ENCODE data around the gene EYA2. TPM values are rescaled to one million over a fixed set of nuclear protein-coding genes. Genes with fewer than 3 reads are reported as not detected.
"Not testable (repeated sequence)": the region's sequence is repeated elsewhere in the genome, so short reads cannot be mapped to it uniquely, and the experiment has no call there.

The EYA2 gene
- total RNA-seq, 1 experiment from 2014 or later = 0.74 TPM

DNA sequence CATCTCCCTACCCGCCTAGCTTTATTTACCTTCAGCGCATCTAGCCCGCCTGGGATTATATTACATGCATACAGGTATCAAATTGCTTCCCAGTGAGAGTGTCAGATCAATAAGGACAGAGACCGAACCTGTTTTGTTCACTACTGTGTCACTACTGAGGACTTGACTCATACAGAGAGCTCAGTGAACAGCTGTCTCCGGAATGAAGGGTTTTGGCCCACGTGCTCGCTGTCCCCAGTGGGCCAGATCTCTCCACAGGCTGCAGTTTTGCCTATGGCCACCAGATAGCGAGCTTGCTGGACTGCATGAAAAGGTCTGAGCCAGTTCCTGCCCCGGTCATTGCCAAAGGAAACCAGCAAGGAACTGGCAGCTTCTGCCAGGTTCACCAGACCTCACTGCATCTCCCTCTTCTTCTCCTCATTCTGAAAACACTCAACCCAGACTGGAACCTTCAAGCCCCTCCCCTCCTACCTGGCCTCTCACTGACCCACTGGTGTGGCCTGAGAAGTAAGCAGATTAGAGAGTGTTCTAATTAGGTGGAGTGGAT is 311.0 kb downstream of the EYA2 start:
- H3K23me2 ChIP-seq (ENCODE audit: insufficient read length, low read depth, low read length, poor library complexity, severe bottlenecking) = no peaks in the 10 kb centered on the region
- peaks cover 1% of the 10 kb centered on the region; the same call in 1 of the 2 replicates for H3K27me3 Mint-ChIP-seq (ENCODE audit: low read depth)
- H3K4me1 ChIP-seq (ENCODE audit: insufficient read depth, low read length) = no peaks in the 10 kb centered on the region
- no peaks in the 10 kb centered on the region for H3K79me2 ChIP-seq (ENCODE audit: insufficient read depth, low read length)
- H3T11ph ChIP-seq (ENCODE audit: low read length) = no peak overlapping the region
- no peak overlapping the region for H3K9ac ChIP-seq (ENCODE audit: extremely low read depth, insufficient read length, low read length)
- H3K27ac Mint-ChIP-seq = peak overlapping the region; percentile 1 to 87 (median 73); a peak in 4 of 7 replicates
- H4K8ac ChIP-seq (replicated peaks; ENCODE audit: insufficient read length, low read depth, low read length) = no peak overlapping the region
- no peak overlapping the region for H2BK20ac ChIP-seq (ENCODE audit: low read depth, low read length, poor library complexity, severe bottlenecking)
- no peak overlapping the region for H2BK15ac ChIP-seq (ENCODE audit: low read depth, low read length)
- no peak overlapping the region for H3K18ac ChIP-seq (ENCODE audit: insufficient read length, low read depth, low read length)
- TF ChIP-seq, protein P1, sequence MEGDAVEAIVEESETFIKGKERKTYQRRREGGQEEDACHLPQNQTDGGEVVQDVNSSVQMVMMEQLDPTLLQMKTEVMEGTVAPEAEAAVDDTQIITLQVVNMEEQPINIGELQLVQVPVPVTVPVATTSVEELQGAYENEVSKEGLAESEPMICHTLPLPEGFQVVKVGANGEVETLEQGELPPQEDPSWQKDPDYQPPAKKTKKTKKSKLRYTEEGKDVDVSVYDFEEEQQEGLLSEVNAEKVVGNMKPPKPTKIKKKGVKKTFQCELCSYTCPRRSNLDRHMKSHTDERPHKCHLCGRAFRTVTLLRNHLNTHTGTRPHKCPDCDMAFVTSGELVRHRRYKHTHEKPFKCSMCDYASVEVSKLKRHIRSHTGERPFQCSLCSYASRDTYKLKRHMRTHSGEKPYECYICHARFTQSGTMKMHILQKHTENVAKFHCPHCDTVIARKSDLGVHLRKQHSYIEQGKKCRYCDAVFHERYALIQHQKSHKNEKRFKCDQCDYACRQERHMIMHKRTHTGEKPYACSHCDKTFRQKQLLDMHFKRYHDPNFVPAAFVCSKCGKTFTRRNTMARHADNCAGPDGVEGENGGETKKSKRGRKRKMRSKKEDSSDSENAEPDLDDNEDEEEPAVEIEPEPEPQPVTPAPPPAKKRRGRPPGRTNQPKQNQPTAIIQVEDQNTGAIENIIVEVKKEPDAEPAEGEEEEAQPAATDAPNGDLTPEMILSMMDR (conservative IDR thresholded peaks at IDR 0.05) = peak; percentile 66
- no peak overlapping the region for H3K4me3 Mint-ChIP-seq
- H3K36me3 Mint-ChIP-seq (ENCODE audit: insufficient read depth in 1 of 3, low read depth in 3 of 3) = peaks cover 0 to 29% (median 9%) of the 10 kb centered on the region in 3 experiments; a peak in 5 of 7 replicates
- H3K4ac ChIP-seq (ENCODE audit: low read depth, low read length) = no peak overlapping the region
- no peaks in the 10 kb centered on the region for H4K20me1 ChIP-seq (ENCODE audit: control insufficient read depth, insufficient read depth, insufficient read length)
- peaks cover 25 to 27% of the 10 kb centered on the region in 2 experiments for H3K4me1 Mint-ChIP-seq
- no peak overlapping the region for H2AK5ac ChIP-seq (ENCODE audit: insufficient read length, low read length)
- H2BK12ac ChIP-seq (ENCODE audit: insufficient read length, low read depth, low read length) = no peak overlapping the region
- no CpG with 5 or more reads among the region's 9 CpGs for WGBS (ENCODE audit: extremely low coverage, insufficient read length, low lambda C conversion rate)
- no peak overlapping the region for H2AFZ ChIP-seq (ENCODE audit: low read length)
- H3K27ac ChIP-seq (ENCODE audit: insufficient read length, low read depth, low read length) = no peak overlapping the region
- no peak overlapping the region for H2BK120ac ChIP-seq (ENCODE audit: low read depth, low read length, poor library complexity, severe bottlenecking)
- no peaks in the 10 kb centered on the region for H3K9me3 ChIP-seq (ENCODE audit: control insufficient read depth, low read depth, low read length)
- H3K9me3 Mint-ChIP-seq = no peaks in the 10 kb centered on the region
- H3K4me2 ChIP-seq (ENCODE audit: insufficient read depth, insufficient read length, low read length) = no peak overlapping the region
- H3K23ac ChIP-seq (ENCODE audit: insufficient read length, low read depth, low read length) = no peak overlapping the region
- H3K79me1 ChIP-seq (ENCODE audit: insufficient read depth, low read depth, low read length, poor library complexity, severe bottlenecking) = no peaks in the 10 kb centered on the region
- H2BK5ac ChIP-seq (ENCODE audit: insufficient read length, low read length) = no peak overlapping the region
- H3K56ac ChIP-seq (ENCODE audit: insufficient read length, low read depth, low read length) = no peak overlapping the region
- H4K5ac ChIP-seq (ENCODE audit: insufficient read length, low read depth, low read length) = no peak overlapping the region
- no peaks in the 10 kb centered on the region for H3K27me3 ChIP-seq (ENCODE audit: insufficient read depth, low read length)
- no peak overlapping the region for H4K91ac ChIP-seq (ENCODE audit: insufficient read length, low read depth, low read length)
- peak; percentile 78 for DNase-seq
- no peak overlapping the region for H3K14ac ChIP-seq (ENCODE audit: insufficient read depth, low read length)

DNA sequence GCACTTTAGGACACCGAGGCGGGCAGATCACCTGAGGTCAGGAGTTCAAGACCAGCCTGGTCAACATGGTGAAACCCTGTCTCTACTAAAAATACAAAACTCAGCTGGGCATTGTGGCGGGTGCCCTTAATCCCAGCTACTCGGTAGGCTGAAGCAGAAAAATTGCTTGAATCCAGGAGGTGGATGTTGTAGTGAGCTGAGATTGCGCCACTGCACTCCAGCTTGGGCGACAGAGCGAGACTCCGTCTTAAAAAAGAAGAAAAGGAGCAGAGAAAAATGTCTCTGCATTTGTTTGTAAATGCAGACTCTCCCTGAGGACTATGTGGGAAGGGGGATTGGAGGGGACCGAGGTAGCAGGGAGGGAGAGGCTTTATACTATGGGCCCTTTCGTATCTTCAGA is 311.9 kb downstream of the EYA2 start:
- H3K4me1 ChIP-seq (ENCODE audit: insufficient read depth, low read length); H3K23me2 ChIP-seq (ENCODE audit: insufficient read length, low read depth, low read length, poor library complexity, severe bottlenecking); H3K27me3 ChIP-seq (ENCODE audit: insufficient read depth, low read length); H2BK12ac ChIP-seq (ENCODE audit: insufficient read length, low read depth, low read length); H3K14ac ChIP-seq (ENCODE audit: insufficient read depth, low read length); H3K4ac ChIP-seq (ENCODE audit: low read depth, low read length); H2BK120ac ChIP-seq (ENCODE audit: low read depth, low read length, poor library complexity, severe bottlenecking); H3K9me3 ChIP-seq (ENCODE audit: control insufficient read depth, low read depth, low read length); H3K27ac ChIP-seq (ENCODE audit: insufficient read length, low read depth, low read length); H3K27me3 Mint-ChIP-seq (ENCODE audit: low read depth); H3K4me2 ChIP-seq (ENCODE audit: insufficient read depth, insufficient read length, low read length); H3K18ac ChIP-seq (ENCODE audit: insufficient read length, low read depth, low read length); H4K20me1 ChIP-seq (ENCODE audit: control insufficient read depth, insufficient read depth, insufficient read length); H2BK15ac ChIP-seq (ENCODE audit: low read depth, low read length); H4K5ac ChIP-seq (ENCODE audit: insufficient read length, low read depth, low read length); H2AFZ ChIP-seq (ENCODE audit: low read length); H3K79me2 ChIP-seq (ENCODE audit: insufficient read depth, low read length); H3K4me3 Mint-ChIP-seq; DNase-seq; H3K79me1 ChIP-seq (ENCODE audit: insufficient read depth, low read depth, low read length, poor library complexity, severe bottlenecking); H3K9me3 Mint-ChIP-seq; H2BK5ac ChIP-seq (ENCODE audit: insufficient read length, low read length); H4K8ac ChIP-seq (replicated peaks; ENCODE audit: insufficient read length, low read depth, low read length); H2AK5ac ChIP-seq (ENCODE audit: insufficient read length, low read length); H2BK20ac ChIP-seq (ENCODE audit: low read depth, low read length, poor library complexity, severe bottlenecking); H3K23ac ChIP-seq (ENCODE audit: insufficient read length, low read depth, low read length); H3K56ac ChIP-seq (ENCODE audit: insufficient read length, low read depth, low read length); H3T11ph ChIP-seq (ENCODE audit: low read length); H4K91ac ChIP-seq (ENCODE audit: insufficient read length, low read depth, low read length); H3K9ac ChIP-seq (ENCODE audit: extremely low read depth, insufficient read length, low read length): not testable (repeated sequence)
- H3K4me1 Mint-ChIP-seq = peaks cover 25 to 27% of the 10 kb centered on the region in 2 experiments
- no CpG with 5 or more reads among the region's 10 CpGs for WGBS (ENCODE audit: extremely low coverage, insufficient read length, low lambda C conversion rate)
- peak overlapping the region; percentile 77 to 96 (median 95); a peak in 6 of 7 replicates for H3K27ac Mint-ChIP-seq
- H3K36me3 Mint-ChIP-seq (ENCODE audit: insufficient read depth in 1 of 3, low read depth in 3 of 3) = peaks cover 0 to 29% (median 9%) of the 10 kb centered on the region in 3 experiments; a peak in 5 of 7 replicates
